Testis (tissue), 3 donors: ENCODE measurements around the gene ZBTB9. TPM values are rescaled to one million over a fixed set of nuclear protein-coding genes. Genes with fewer than 3 reads are reported as not detected.

Source experiments
- DNase-seq: peaks from one replicate; pipeline ENCODE4 v3.0.0-alpha.2; 2019
- H3K27ac ChIP-seq, 2 donors: fragments of 200-600 bp; sonication (generic); one replicate each; pipeline ENCODE4 v1.5.1; 2019
- H3K27me3 ChIP-seq: fragments of 200-600 bp; sonication (generic); one replicate; pipeline ENCODE4 v1.5.1; 2019
- H3K36me3 ChIP-seq: fragments of 200-600 bp; sonication (generic); one replicate; pipeline ENCODE4 v1.5.1; 2017; ENCODE audit warnings: low read depth; ENCODE audit errors: missing control alignments
- H3K4me1 ChIP-seq: fragments of 200-600 bp; sonication (generic); one replicate; pipeline ENCODE4 v1.5.1; 2019
- H3K4me3 ChIP-seq, 2 donors: fragments of 200-600 bp; sonication (generic); one replicate each; pipeline ENCODE4 v1.5.1; 2017 to 2019
- H3K9me3 ChIP-seq: fragments of 200-600 bp; sonication (generic); one replicate; pipeline ENCODE4 v1.5.1; 2017
- POLR2A ChIP-seq: fragments of 450-650 bp; IDR thresholded peaks from one replicate; pipeline ENCODE4 v1.6.1; 2017; ENCODE audit warnings: antibody characterized with exemption, mild to moderate bottlenecking, moderate library complexity
- WGBS, 2 donors: methylation state at CpG; one replicate each; pipeline ENCODE4 v1.1.5; 2018; 5-methylcytosine and 5-hydroxymethylcytosine counted together
- intact Hi-C: fragments of 100-400 bp; cut with DNase I; formaldehyde crosslinking; loops from one replicate; pipeline ENCODE4 v1.15.1; 2023; ENCODE audit warnings: low total_unique reads
- polyA plus RNA-seq: library from polyadenylated mRNA; stranded (reverse); fragments of 350-450 nt; fragmentation: Illumina TruSeq; extraction: RNeasy Lipid Tissue Mini Kit (QIAGEN cat#74804); gene quantifications from one replicate; pipeline ENCODE4 v1.2.3, GENCODE V29; 2014; ENCODE audit warnings: low read depth, low replicate concordance; ENCODE audit not compliant: insufficient read depth
- total RNA-seq, 2 donors: library from RNA; depleted of rRNA; stranded (reverse); fragments of >200 nt; gene quantifications; one replicate each; pipeline ENCODE4 v1.2.3, GENCODE V29; 2016
- TF ChIP-seq, protein P1 (sequence below), 3 experiments: fragments of 450-650 bp in 2 of 3; fragments of 200-600 bp in 1 of 3; sonication (generic) in 1 of 3; IDR thresholded peaks; one replicate each; pipeline ENCODE4 v1.5.1; 2016 to 2019; ENCODE audit warnings: antibody characterized with exemption in 3 of 3, mild to moderate bottlenecking in 2 of 3, moderate library complexity in 1 of 3

ZBTB9 gene
- total and polyA plus RNA-seq, 3 donors from 2014 or later = 15.2 to 16.9 (median 15.7) TPM

DNA sequence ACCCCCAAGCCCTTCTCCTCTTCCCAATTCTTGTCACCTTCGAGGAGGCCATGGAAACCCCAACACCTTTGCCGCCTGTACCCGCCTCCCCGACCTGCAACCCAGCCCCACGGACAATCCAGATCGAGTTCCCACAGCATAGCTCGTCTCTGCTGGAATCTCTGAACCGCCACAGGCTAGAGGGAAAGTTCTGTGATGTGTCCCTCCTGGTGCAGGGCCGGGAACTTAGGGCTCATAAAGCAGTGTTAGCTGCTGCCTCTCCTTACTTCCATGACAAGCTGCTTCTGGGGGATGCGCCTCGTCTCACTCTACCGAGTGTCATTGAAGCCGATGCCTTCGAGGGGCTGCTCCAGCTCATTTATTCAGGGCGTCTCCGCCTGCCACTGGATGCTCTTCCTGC, 675 bp downstream of the ZBTB9 start:
- Histone ChIP-seq H3K36me3 (no peaks in the 10 kb centered on the region), H3K27me3 (no peaks in the 10 kb centered on the region), H3K9me3 (no peaks in the 10 kb centered on the region), H3K4me1 (peaks cover 33% of the 10 kb centered on the region), H3K27ac (peak overlapping the region; percentile 14 to 62), H3K4me3 (peak overlapping the region; percentile 62 to 77)
- peak; percentile 17 for DNase-seq
- TF ChIP-seq POLR2A = no peak
- TF ChIP-seq, protein P1, sequence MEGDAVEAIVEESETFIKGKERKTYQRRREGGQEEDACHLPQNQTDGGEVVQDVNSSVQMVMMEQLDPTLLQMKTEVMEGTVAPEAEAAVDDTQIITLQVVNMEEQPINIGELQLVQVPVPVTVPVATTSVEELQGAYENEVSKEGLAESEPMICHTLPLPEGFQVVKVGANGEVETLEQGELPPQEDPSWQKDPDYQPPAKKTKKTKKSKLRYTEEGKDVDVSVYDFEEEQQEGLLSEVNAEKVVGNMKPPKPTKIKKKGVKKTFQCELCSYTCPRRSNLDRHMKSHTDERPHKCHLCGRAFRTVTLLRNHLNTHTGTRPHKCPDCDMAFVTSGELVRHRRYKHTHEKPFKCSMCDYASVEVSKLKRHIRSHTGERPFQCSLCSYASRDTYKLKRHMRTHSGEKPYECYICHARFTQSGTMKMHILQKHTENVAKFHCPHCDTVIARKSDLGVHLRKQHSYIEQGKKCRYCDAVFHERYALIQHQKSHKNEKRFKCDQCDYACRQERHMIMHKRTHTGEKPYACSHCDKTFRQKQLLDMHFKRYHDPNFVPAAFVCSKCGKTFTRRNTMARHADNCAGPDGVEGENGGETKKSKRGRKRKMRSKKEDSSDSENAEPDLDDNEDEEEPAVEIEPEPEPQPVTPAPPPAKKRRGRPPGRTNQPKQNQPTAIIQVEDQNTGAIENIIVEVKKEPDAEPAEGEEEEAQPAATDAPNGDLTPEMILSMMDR (IDR thresholded peaks at IDR 0.05) = no peak
- WGBS, 2 donors = 31 to 38% methylated on average over 16 of the region's 16 CpGs
- intact Hi-C loops = no loop called here

DNA sequence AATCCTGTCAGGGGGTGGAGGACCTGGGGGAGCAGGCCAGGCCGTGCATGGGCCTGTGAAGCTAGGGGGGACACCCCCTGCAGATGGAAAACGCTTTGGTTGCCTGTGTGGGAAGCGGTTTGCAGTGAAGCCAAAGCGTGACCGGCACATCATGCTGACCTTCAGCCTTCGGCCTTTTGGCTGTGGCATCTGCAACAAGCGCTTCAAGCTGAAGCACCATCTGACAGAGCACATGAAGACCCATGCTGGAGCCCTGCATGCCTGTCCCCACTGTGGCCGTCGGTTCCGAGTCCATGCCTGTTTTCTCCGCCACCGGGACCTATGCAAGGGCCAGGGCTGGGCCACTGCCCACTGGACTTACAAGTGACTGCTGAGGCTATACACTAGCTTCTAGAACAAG, 1.8 kb downstream of the ZBTB9 start:
- Histone ChIP-seq H3K9me3 (no peaks in the 10 kb centered on the region), H3K4me3 (no peak overlapping the region), H3K4me1 (peaks cover 33% of the 10 kb centered on the region), H3K27me3 (no peaks in the 10 kb centered on the region), H3K36me3 (no peaks in the 10 kb centered on the region), H3K27ac (peak overlapping the region in 1 of 2 donors; percentile 62)
- WGBS, 2 donors = 48 to 71% methylated on average over 4 to 12 of the region's 12 CpGs
- TF ChIP-seq, protein P1 (IDR thresholded peaks at IDR 0.05) = no peak
- intact Hi-C loops = no loop called here
- DNase-seq = peak; percentile 60

GRCh38 chr6:33458676-33459075, 4.3 kb downstream of the ZBTB9 start:
- Histone ChIP-seq H3K27me3 (no peaks in the 10 kb centered on the region), H3K4me1 (peaks cover 28% of the 10 kb centered on the region), H3K36me3 (no peaks in the 10 kb centered on the region), H3K27ac (no peak overlapping the region), H3K4me3 (no peak overlapping the region), H3K9me3 (no peaks in the 10 kb centered on the region)
- TF ChIP-seq, protein P1 (IDR thresholded peaks at IDR 0.05) = no peak
- TF ChIP-seq POLR2A = no peak
- 77 to 84% methylated on average over 3 of the region's 3 CpGs for WGBS, 2 donors
- no peak for DNase-seq
- intact Hi-C loops = no loop called here

- 89 to 98% methylated on average over 2 of the region's 2 CpGs for WGBS, 2 donors
- Histone ChIP-seq H3K4me1 (peaks cover 25% of the 10 kb centered on the region), H3K36me3 (no peaks in the 10 kb centered on the region), H3K27me3 (no peaks in the 10 kb centered on the region), H3K9me3 (no peaks in the 10 kb centered on the region), H3K4me3 (no peak overlapping the region), H3K27ac (no peak overlapping the region)
- intact Hi-C loops = no loop called here
- DNase-seq = no peak
- TF ChIP-seq, protein P1 (IDR thresholded peaks at IDR 0.05) = no peak
- TF ChIP-seq POLR2A = no peak
Observed at GRCh38 chr6:33459226-33459625, 4.8 kb downstream of the ZBTB9 start.

DNA sequence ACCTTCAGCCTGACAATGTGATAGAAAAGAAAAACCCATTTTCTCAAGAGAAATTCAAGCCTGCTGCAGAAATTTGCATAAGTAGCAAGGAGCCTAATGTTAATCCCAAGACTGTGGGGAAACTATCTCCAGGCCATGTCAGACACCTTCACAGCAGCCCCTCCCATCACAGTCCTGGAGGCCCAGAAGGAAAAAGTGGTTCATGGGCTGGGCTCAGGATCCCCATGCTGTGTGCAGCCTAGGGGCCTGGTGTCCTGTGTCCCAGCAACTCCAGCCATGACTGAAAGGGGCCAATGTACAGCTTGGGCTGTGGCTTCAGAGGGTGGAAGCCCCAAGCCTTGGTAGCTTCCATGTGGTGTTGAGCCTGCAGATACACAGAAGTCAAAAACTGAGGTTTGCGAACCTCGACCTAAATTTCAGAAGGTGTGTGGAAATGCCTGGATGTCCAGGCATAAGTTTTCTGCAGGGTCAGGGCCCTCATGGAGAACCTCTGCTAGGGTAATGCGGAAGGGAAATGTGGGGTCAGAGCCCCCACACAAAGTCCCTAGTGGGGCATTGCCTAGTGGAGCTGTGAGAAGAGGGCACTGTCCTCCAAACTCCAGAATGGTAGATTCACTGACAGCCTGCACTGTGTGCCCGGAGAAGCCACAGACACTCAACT, 11.8 kb downstream of the ZBTB9 start:
- WGBS, 2 donors = 86 to 95% methylated on average over 4 of the region's 4 CpGs
- intact Hi-C loops = no loop called here

More for the DNA sequence above, 11.8 kb downstream of the ZBTB9 start:
- no peak overlapping the region for H3K27ac ChIP-seq
- DNase-seq = no peak
- no peak overlapping the region for H3K4me3 ChIP-seq
- no peaks in the 10 kb centered on the region for H3K36me3 ChIP-seq
- H3K9me3 ChIP-seq = no peaks in the 10 kb centered on the region
- H3K4me1 ChIP-seq = no peaks in the 10 kb centered on the region
- no peaks in the 10 kb centered on the region for H3K27me3 ChIP-seq
- no peak for TF ChIP-seq POLR2A
- TF ChIP-seq, protein P1 (IDR thresholded peaks at IDR 0.05) = no peak
